CD4-positive, CD25-positive, alpha-beta regulatory T cell (primary cell): ENCODE measurements around the gene PRRX1. TPM values are rescaled to one million over a fixed set of nuclear protein-coding genes. Genes with fewer than 3 reads are reported as not detected.

Experiments used
- ATAC-seq, 2 donors: fragments of 150-1000 bp; cut with Tn5 transposase; one replicate each; pipeline ENCODE4 v1.10.0; 2021; ENCODE audit warnings: low read depth in 2 of 2, moderate number of reproducible peaks in 2 of 2, moderate library complexity in 1 of 2
- DNase-seq, 3 donors: peaks; one replicate each; pipeline versions ENCODE4 v3.0.0 to v3.0.0-alpha.2; 2012 to 2022; ENCODE audit warnings: mixed read lengths in 1 of 3
- H3K27ac ChIP-seq: one replicate; pipeline ENCODE4 v1.7.0; 2013; ENCODE audit warnings: mild to moderate bottlenecking, low read length; ENCODE audit not compliant: insufficient read depth, poor library complexity, severe bottlenecking
- H3K27me3 ChIP-seq: one replicate; pipeline ENCODE4 v1.7.0; 2013; ENCODE audit warnings: low read length; ENCODE audit not compliant: control insufficient read depth, insufficient read depth
- H3K36me3 ChIP-seq: one replicate; pipeline ENCODE4 v1.7.0; 2013; ENCODE audit warnings: mild to moderate bottlenecking, low read length, moderate library complexity; ENCODE audit not compliant: control insufficient read depth, insufficient read depth
- H3K4me1 ChIP-seq: 2 replicates; pipeline ENCODE4 v1.7.0; 2013; ENCODE audit warnings: mild to moderate bottlenecking, low read length; ENCODE audit not compliant: insufficient read depth, control insufficient read depth, poor library complexity, severe bottlenecking
- H3K4me3 ChIP-seq: one replicate; pipeline ENCODE4 v1.7.0; 2013; ENCODE audit warnings: low read depth, mild to moderate bottlenecking, low read length, moderate library complexity
- H3K9me3 ChIP-seq, 2 experiments: 1 replicate in 1 of 2; 2 replicates in 1 of 2; pipeline ENCODE4 v1.7.0; 2013; ENCODE audit warnings: low read length in 2 of 2, mild to moderate bottlenecking in 1 of 2, moderate library complexity in 1 of 2; ENCODE audit not compliant: control insufficient read depth in 2 of 2
- H3K27ac Mint-ChIP-seq, 3 donors: one replicate each; pipeline ENCODE4 v1.8.0; 2020 to 2022; ENCODE audit warnings: mild to moderate bottlenecking in 3 of 3, mixed read lengths in 3 of 3, moderate library complexity in 2 of 3
- H3K27me3 Mint-ChIP-seq: one replicate; pipeline ENCODE4 v1.8.0; 2022; ENCODE audit warnings: mild to moderate bottlenecking, mixed read lengths
- H3K36me3 Mint-ChIP-seq: one replicate; pipeline ENCODE4 v1.8.0; 2020; ENCODE audit warnings: mixed read lengths
- H3K4me1 Mint-ChIP-seq, 4 donors: one replicate each; pipeline ENCODE4 v1.8.0; 2020 to 2022; ENCODE audit warnings: mixed read lengths in 4 of 4, mild to moderate bottlenecking in 1 of 4
- H3K4me3 Mint-ChIP-seq, 4 donors: one replicate each; pipeline ENCODE4 v1.8.0; 2020 to 2022; ENCODE audit warnings: mild to moderate bottlenecking in 4 of 4, mixed read lengths in 4 of 4, moderate library complexity in 3 of 4
- H3K9me3 Mint-ChIP-seq, 7 donors: one replicate each; pipeline ENCODE4 v1.8.0; 2020 to 2022; ENCODE audit warnings: mixed read lengths in 7 of 7, mild to moderate bottlenecking in 3 of 7, moderate library complexity in 2 of 7
- polyA plus RNA-seq, 4 donors: library from polyadenylated mRNA; unstranded; fragments of 300-500 nt; fragmentation: Illumina TruSeq; gene quantifications; one replicate each; pipeline ENCODE4 v1.2.3, GENCODE V29; 2021
- total RNA-seq: library from RNA; stranded (reverse); gene quantifications from one replicate; pipeline ENCODE4 v1.2.3, GENCODE V29; 2022

PRRX1 gene
- total and polyA plus RNA-seq, 5 donors from 2014 or later, result 0.11 to 1.3 TPM; not detected in 3

GRCh38 chr1:170660871-170661645 lies 2.9 kb upstream of the PRRX1 start:
- H3K36me3 ChIP-seq, result no peaks in the 10 kb centered on the region
- no peak overlapping the region for H3K4me3 ChIP-seq
- Mint-ChIP-seq H3K27me3 (peaks cover 96% of the 10 kb centered on the region), H3K9me3 (peaks cover 0 to 6% (median 0%) of the 10 kb centered on the region in 7 donors), H3K4me3 (no peak overlapping the region), H3K36me3 (no peaks in the 10 kb centered on the region), H3K4me1 (peaks cover 0 to 17% (median 10%) of the 10 kb centered on the region in 4 donors), H3K27ac (no peak overlapping the region)
- no peaks in the 10 kb centered on the region for H3K9me3 ChIP-seq
- H3K4me1 ChIP-seq, result no peaks in the 10 kb centered on the region
- DNase-seq, result no peak
- no peak for ATAC-seq
- no peak overlapping the region for H3K27ac ChIP-seq
- H3K27me3 ChIP-seq, result peaks cover 30% of the 10 kb centered on the region

GRCh38 chr1:170661646-170662411 lies 2.1 kb upstream of the PRRX1 start:
- H3K36me3 ChIP-seq, result no peaks in the 10 kb centered on the region
- no peak for DNase-seq
- H3K27ac ChIP-seq, result no peak overlapping the region
- H3K27ac Mint-ChIP-seq, result no peak overlapping the region
- peaks cover 0 to 6% (median 0%) of the 10 kb centered on the region in 7 donors for H3K9me3 Mint-ChIP-seq
- H3K27me3 ChIP-seq, result peaks cover 33% of the 10 kb centered on the region
- no peak for ATAC-seq
- H3K4me3 Mint-ChIP-seq, result peak overlapping the region in 1 of 4 donors; percentile 9
- no peaks in the 10 kb centered on the region for H3K36me3 Mint-ChIP-seq
- peaks cover 0 to 20% (median 10%) of the 10 kb centered on the region in 4 donors for H3K4me1 Mint-ChIP-seq
- H3K4me1 ChIP-seq, result no peaks in the 10 kb centered on the region
- H3K4me3 ChIP-seq, result no peak overlapping the region
- peaks cover 97% of the 10 kb centered on the region for H3K27me3 Mint-ChIP-seq
- H3K9me3 ChIP-seq, result no peaks in the 10 kb centered on the region

- peaks cover 39% of the 10 kb centered on the region for H3K27me3 ChIP-seq
- no peak overlapping the region for H3K27ac ChIP-seq
- H3K4me1 Mint-ChIP-seq, result peaks cover 0 to 26% (median 11%) of the 10 kb centered on the region in 4 donors
- no peak overlapping the region for H3K27ac Mint-ChIP-seq
- no peaks in the 10 kb centered on the region for H3K9me3 ChIP-seq
- H3K4me1 ChIP-seq, result no peaks in the 10 kb centered on the region
- peak overlapping the region in 1 of 4 donors; percentile 9 for H3K4me3 Mint-ChIP-seq
- ATAC-seq (no peak), DNase-seq (no peak)
- H3K36me3 Mint-ChIP-seq, result no peaks in the 10 kb centered on the region
- H3K4me3 ChIP-seq, result no peak overlapping the region
- peaks cover 97% of the 10 kb centered on the region for H3K27me3 Mint-ChIP-seq
- H3K36me3 ChIP-seq, result no peaks in the 10 kb centered on the region
- peaks cover 0 to 9% (median 0%) of the 10 kb centered on the region in 7 donors for H3K9me3 Mint-ChIP-seq
Observed at GRCh38 chr1:170662561-170663403, 1.1 kb upstream of the PRRX1 start.

- peaks cover 0 to 33% (median 17%) of the 10 kb centered on the region in 4 donors for H3K4me1 Mint-ChIP-seq
- DNase-seq (no peak), ATAC-seq (no peak)
- H3K9me3 Mint-ChIP-seq, result peaks cover 0 to 9% (median 0%) of the 10 kb centered on the region in 7 donors
- H3K27ac Mint-ChIP-seq, result no peak overlapping the region
- no peaks in the 10 kb centered on the region for H3K36me3 ChIP-seq
- peak overlapping the region in 3 of 4 donors; percentile 1 to 67 (median 43) for H3K4me3 Mint-ChIP-seq
- H3K27me3 Mint-ChIP-seq, result peaks cover 98% of the 10 kb centered on the region
- H3K36me3 Mint-ChIP-seq, result peaks cover 5% of the 10 kb centered on the region
- H3K4me3 ChIP-seq, result no peak overlapping the region
- no peaks in the 10 kb centered on the region for H3K9me3 ChIP-seq
- peaks cover 43% of the 10 kb centered on the region for H3K27me3 ChIP-seq
- no peaks in the 10 kb centered on the region for H3K4me1 ChIP-seq
- H3K27ac ChIP-seq, result no peak overlapping the region
Observed at GRCh38 chr1:170663404-170664092, 383 bp upstream of the PRRX1 start.

GRCh38 chr1:170664828-170665612 lies 1.1 kb downstream of the PRRX1 start:
- no peak for DNase-seq
- no peak for ATAC-seq
- Mint-ChIP-seq H3K27me3 (peaks cover 99% of the 10 kb centered on the region), H3K9me3 (peaks cover 0 to 9% (median 0%) of the 10 kb centered on the region in 7 donors), H3K4me3 (peak overlapping the region in 2 of 4 donors; percentile 9 to 56), H3K4me1 (peaks cover 0 to 39% (median 17%) of the 10 kb centered on the region in 4 donors), H3K36me3 (peaks cover 5% of the 10 kb centered on the region), H3K27ac (no peak overlapping the region)
- H3K9me3 ChIP-seq, result no peaks in the 10 kb centered on the region
- H3K27me3 ChIP-seq, result peaks cover 41% of the 10 kb centered on the region
- no peak overlapping the region for H3K4me3 ChIP-seq
- H3K27ac ChIP-seq, result no peak overlapping the region
- H3K4me1 ChIP-seq, result no peaks in the 10 kb centered on the region
- no peaks in the 10 kb centered on the region for H3K36me3 ChIP-seq

- Histone ChIP-seq H3K4me3 (no peak overlapping the region), H3K9me3 (no peaks in the 10 kb centered on the region), H3K27me3 (peaks cover 47% of the 10 kb centered on the region), H3K36me3 (no peaks in the 10 kb centered on the region), H3K4me1 (no peaks in the 10 kb centered on the region), H3K27ac (no peak overlapping the region)
- H3K4me3 Mint-ChIP-seq, result peak overlapping the region in 1 of 4 donors; percentile 35
- H3K4me1 Mint-ChIP-seq, result peaks cover 0 to 39% (median 15%) of the 10 kb centered on the region in 4 donors
- no peak for DNase-seq
- peaks cover 99% of the 10 kb centered on the region for H3K27me3 Mint-ChIP-seq
- H3K9me3 Mint-ChIP-seq, result peaks cover 0 to 9% (median 0%) of the 10 kb centered on the region in 7 donors
- no peak overlapping the region for H3K27ac Mint-ChIP-seq
- peaks cover 5% of the 10 kb centered on the region for H3K36me3 Mint-ChIP-seq
- no peak for ATAC-seq
Observed at GRCh38 chr1:170665629-170666028, 1.7 kb downstream of the PRRX1 start.
